ENCODE measurements around the gene HMCN1.

GRCh38 chr1:185798505-185798904, 64.3 kb downstream of the HMCN1 start:
- TF ChIP-seq, protein P1, sequence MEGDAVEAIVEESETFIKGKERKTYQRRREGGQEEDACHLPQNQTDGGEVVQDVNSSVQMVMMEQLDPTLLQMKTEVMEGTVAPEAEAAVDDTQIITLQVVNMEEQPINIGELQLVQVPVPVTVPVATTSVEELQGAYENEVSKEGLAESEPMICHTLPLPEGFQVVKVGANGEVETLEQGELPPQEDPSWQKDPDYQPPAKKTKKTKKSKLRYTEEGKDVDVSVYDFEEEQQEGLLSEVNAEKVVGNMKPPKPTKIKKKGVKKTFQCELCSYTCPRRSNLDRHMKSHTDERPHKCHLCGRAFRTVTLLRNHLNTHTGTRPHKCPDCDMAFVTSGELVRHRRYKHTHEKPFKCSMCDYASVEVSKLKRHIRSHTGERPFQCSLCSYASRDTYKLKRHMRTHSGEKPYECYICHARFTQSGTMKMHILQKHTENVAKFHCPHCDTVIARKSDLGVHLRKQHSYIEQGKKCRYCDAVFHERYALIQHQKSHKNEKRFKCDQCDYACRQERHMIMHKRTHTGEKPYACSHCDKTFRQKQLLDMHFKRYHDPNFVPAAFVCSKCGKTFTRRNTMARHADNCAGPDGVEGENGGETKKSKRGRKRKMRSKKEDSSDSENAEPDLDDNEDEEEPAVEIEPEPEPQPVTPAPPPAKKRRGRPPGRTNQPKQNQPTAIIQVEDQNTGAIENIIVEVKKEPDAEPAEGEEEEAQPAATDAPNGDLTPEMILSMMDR (IDR thresholded peaks at IDR 0.05): no peak
- no peak for TF ChIP-seq USF2 (IDR thresholded peaks at IDR 0.05; ENCODE audit: borderline replicate concordance, low read depth, low read length)
- no peak for TF ChIP-seq FOXM1 (IDR thresholded peaks at IDR 0.05; ENCODE audit: low read depth)
- TF ChIP-seq, protein P2, sequence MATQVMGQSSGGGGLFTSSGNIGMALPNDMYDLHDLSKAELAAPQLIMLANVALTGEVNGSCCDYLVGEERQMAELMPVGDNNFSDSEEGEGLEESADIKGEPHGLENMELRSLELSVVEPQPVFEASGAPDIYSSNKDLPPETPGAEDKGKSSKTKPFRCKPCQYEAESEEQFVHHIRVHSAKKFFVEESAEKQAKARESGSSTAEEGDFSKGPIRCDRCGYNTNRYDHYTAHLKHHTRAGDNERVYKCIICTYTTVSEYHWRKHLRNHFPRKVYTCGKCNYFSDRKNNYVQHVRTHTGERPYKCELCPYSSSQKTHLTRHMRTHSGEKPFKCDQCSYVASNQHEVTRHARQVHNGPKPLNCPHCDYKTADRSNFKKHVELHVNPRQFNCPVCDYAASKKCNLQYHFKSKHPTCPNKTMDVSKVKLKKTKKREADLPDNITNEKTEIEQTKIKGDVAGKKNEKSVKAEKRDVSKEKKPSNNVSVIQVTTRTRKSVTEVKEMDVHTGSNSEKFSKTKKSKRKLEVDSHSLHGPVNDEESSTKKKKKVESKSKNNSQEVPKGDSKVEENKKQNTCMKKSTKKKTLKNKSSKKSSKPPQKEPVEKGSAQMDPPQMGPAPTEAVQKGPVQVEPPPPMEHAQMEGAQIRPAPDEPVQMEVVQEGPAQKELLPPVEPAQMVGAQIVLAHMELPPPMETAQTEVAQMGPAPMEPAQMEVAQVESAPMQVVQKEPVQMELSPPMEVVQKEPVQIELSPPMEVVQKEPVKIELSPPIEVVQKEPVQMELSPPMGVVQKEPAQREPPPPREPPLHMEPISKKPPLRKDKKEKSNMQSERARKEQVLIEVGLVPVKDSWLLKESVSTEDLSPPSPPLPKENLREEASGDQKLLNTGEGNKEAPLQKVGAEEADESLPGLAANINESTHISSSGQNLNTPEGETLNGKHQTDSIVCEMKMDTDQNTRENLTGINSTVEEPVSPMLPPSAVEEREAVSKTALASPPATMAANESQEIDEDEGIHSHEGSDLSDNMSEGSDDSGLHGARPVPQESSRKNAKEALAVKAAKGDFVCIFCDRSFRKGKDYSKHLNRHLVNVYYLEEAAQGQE (IDR thresholded peaks at IDR 0.05; ENCODE audit: low read depth, low read length): no peak
- no peak for TF ChIP-seq ELF1 (IDR thresholded peaks at IDR 0.05)
- no peak for TF ChIP-seq CHD2 (IDR thresholded peaks at IDR 0.05; ENCODE audit: low read length, partially characterized antibody)
- TF ChIP-seq NFIC (IDR thresholded peaks at IDR 0.05; ENCODE audit: borderline replicate concordance): no peak
- no peak for TF ChIP-seq SIN3A (IDR thresholded peaks at IDR 0.05; ENCODE audit: borderline replicate concordance, low read depth, low read length)
- TF ChIP-seq POLR2AphosphoS5 (IDR thresholded peaks at IDR 0.05; ENCODE audit: low read depth, low read length): no peak
- TF ChIP-seq EP300 (IDR thresholded peaks at IDR 0.05; ENCODE audit: borderline replicate concordance in 1 of 2, low read depth in 1 of 2, low read length in 1 of 2): no peak
- TF ChIP-seq RFX5 (IDR thresholded peaks at IDR 0.05; ENCODE audit: low read length): no peak
- no peak for TF ChIP-seq ZBTB33 (IDR thresholded peaks at IDR 0.05; ENCODE audit: borderline replicate concordance, low read depth)
- no peak for TF ChIP-seq YY1 (IDR thresholded peaks at IDR 0.05; ENCODE audit: low read depth)
